Uterus (tissue), 2 donors: ENCODE data around the gene SMCO3.

Source experiments
- POLR2A ChIP-seq, 2 donors: fragments of 450-650 bp; IDR thresholded peaks; one replicate each; pipeline ENCODE4 v1.6.1; 2016; ENCODE audit warnings: antibody characterized with exemption in 2 of 2, mild to moderate bottlenecking in 1 of 2, moderate library complexity in 1 of 2
- TF ChIP-seq, protein P1 (sequence below), 4 experiments: fragments of 200-600 bp in 2 of 4; fragments of 450-650 bp in 2 of 4; sonication (generic) in 2 of 4; IDR thresholded peaks; one replicate each; pipeline ENCODE4 v1.5.1; 2016 to 2019; ENCODE audit warnings: antibody characterized with exemption in 4 of 4, mild to moderate bottlenecking in 2 of 4, moderate library complexity in 1 of 4

DNA sequence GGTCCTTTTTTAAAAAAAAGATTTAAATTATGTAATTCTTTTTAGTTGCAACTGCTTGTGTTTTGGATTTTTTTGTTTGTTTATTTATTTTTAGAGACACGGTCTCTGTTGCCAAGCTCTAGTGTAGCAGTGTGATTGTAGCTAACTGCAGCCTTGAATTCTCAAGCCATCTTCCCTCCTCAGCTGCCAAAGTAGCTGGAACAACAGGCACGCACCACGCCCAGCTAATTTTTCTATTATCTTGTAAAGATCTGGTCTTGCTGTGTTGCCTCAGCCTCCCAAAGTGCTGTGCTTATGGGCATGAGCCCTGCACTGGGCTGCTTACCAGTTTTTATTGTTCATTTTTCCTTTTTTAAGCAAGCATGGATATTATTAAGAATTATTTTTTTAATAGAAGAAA lies 40.0 kb upstream of the SMCO3 start:
- TF ChIP-seq, protein P1, sequence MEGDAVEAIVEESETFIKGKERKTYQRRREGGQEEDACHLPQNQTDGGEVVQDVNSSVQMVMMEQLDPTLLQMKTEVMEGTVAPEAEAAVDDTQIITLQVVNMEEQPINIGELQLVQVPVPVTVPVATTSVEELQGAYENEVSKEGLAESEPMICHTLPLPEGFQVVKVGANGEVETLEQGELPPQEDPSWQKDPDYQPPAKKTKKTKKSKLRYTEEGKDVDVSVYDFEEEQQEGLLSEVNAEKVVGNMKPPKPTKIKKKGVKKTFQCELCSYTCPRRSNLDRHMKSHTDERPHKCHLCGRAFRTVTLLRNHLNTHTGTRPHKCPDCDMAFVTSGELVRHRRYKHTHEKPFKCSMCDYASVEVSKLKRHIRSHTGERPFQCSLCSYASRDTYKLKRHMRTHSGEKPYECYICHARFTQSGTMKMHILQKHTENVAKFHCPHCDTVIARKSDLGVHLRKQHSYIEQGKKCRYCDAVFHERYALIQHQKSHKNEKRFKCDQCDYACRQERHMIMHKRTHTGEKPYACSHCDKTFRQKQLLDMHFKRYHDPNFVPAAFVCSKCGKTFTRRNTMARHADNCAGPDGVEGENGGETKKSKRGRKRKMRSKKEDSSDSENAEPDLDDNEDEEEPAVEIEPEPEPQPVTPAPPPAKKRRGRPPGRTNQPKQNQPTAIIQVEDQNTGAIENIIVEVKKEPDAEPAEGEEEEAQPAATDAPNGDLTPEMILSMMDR (IDR thresholded peaks at IDR 0.05) = no peak
- no peak for TF ChIP-seq POLR2A (IDR thresholded peaks at IDR 0.05)
